BLaER1 treated with 17β-estradiol and CSF1 and Interleukin-3, amounts not matched to agents 10 nM and 100 nM (cell line): ENCODE results near the gene FLYWCH2.

Source experiments
- H3K27ac ChIP-seq, 11 experiments: shearing (Covaris generic); formaldehyde crosslinking; 2 replicates each; pipeline ENCODE4 v1.8.1; 2022
- H3K27me3 ChIP-seq, 11 experiments: shearing (Covaris generic); formaldehyde crosslinking; 2 replicates each; pipeline ENCODE4 v1.8.1; 2022
- H3K36me3 ChIP-seq, 11 experiments: shearing (Covaris generic); formaldehyde crosslinking; 2 replicates each; pipeline ENCODE4 v1.8.1; 2022
- H3K4me1 ChIP-seq, 10 experiments: shearing (Covaris generic); formaldehyde crosslinking; 2 replicates each; pipeline ENCODE4 v1.8.1; 2022
- H3K4me2 ChIP-seq, 11 experiments: shearing (Covaris generic); formaldehyde crosslinking; 2 replicates each; pipeline ENCODE4 v1.8.1; 2022
- H3K4me3 ChIP-seq, 10 experiments: shearing (Covaris generic); formaldehyde crosslinking; 2 replicates each; pipeline ENCODE4 v1.8.1; 2022
- H3K9ac ChIP-seq, 11 experiments: shearing (Covaris generic); formaldehyde crosslinking; 2 replicates each; pipeline ENCODE4 v1.8.1; 2022
- H3K9me3 ChIP-seq, 11 experiments: shearing (Covaris generic); formaldehyde crosslinking; replicated peaks in 1 of 11; 2 replicates each; pipeline ENCODE4 v1.8.1; 2022
- H4K20me1 ChIP-seq, 11 experiments: shearing (Covaris generic); formaldehyde crosslinking; 2 replicates each; pipeline ENCODE4 v1.8.1; 2022
- Cebpa-rat ChIP-seq, 11 experiments: shearing (Covaris generic); IDR thresholded peaks; 2 replicates each; pipeline ENCODE4 v1.8.1; 2022

FLYWCH2 gene

GRCh38 chr16:2911638-2912329 is 28.8 kb downstream of the FLYWCH2 start, which contains the start of gene FLYWCH1:
Gene FLYWCH1 (plus strand): TSS chr16:2911931. CDS start chr16:2929686, 17,755 bp downstream.
- Histone ChIP-seq H3K36me3 (peaks cover 11 to 33% (median 25%) of the 10 kb centered on the region in 11 experiments; a peak in 21 of 22 replicates), H3K27ac (peak within 1 kb of the TSS; percentile 69 to 87 (median 78); a peak in 21 of 22 replicates), H3K4me1 (peaks cover 19 to 49% (median 36%) of the 10 kb centered on the region in 10 experiments), H3K4me2 (peak within 1 kb of the TSS; percentile 71 to 98 (median 92)), H4K20me1 (peaks cover 0 to 12% (median 8%) of the 10 kb centered on the region in 11 experiments; a peak in 9 of 22 replicates), H3K9ac (peak within 1 kb of the TSS; percentile 81 to 88 (median 85)), H3K4me3 (peak within 1 kb of the TSS; percentile 65 to 85 (median 77)), H3K9me3 (no peaks in the 10 kb centered on the region), H3K27me3 (no peaks in the 10 kb centered on the region)
- TF ChIP-seq Cebpa-rat (IDR thresholded peaks at IDR 0.05): no peak

DNA sequence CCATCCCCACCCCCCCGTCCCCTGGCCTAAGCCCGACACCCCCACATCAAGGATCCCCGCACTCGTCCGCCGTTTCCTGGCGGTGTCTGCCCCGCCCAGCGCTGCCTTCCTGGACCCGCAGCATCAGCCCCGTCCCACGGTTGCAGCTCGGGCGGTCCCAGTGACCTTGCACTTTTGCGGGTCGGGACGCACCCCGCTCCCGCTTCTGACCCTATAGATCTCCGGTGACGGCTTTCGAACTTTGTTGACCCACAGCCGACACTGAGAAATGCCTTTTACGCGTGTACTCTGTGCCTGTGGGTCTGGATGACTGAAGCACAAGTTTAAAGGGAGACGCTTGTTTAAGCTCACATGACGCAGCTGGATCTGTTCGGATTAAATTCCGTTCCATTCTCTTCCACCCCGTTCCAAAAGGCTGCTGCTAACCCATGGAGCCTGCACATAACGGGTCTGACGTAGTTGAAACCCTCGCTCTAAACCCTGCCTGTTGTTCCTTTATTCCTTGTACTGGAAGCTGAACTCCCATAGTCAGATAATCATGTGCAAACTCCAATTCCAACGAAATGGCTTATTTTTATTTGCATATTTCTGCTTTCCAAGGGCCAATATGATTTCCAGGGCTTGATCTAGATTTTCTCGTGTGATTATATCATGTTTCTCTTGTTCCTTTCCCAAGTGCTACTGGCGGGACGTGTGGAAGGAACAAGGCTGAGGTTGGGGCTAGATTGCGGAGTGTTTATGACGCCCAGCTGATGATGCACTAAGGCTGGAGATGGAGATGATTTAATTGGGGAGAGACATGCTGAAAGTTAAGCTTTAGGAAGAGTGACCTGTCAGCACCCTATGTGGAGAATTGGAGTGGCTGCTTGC is 29.6 kb downstream of the FLYWCH2 start:
- peaks cover 0 to 12% (median 8%) of the 10 kb centered on the region in 11 experiments; a peak in 9 of 22 replicates for H4K20me1 ChIP-seq
- peaks cover 19 to 53% (median 36%) of the 10 kb centered on the region in 10 experiments for H3K4me1 ChIP-seq

GRCh38 chr16:2913603-2914002 is 30.6 kb downstream of the FLYWCH2 start:
- no peak overlapping the region for H3K27ac ChIP-seq
- H3K36me3 ChIP-seq: peaks cover 14 to 42% (median 29%) of the 10 kb centered on the region in 11 experiments; a peak in 21 of 22 replicates
- peaks cover 18 to 53% (median 36%) of the 10 kb centered on the region in 10 experiments for H3K4me1 ChIP-seq
- no peaks in the 10 kb centered on the region for H3K27me3 ChIP-seq
- H3K4me2 ChIP-seq: peak overlapping the region; percentile 71 to 98 (median 92)
- H3K9me3 ChIP-seq: no peaks in the 10 kb centered on the region
- H3K9ac ChIP-seq: peak overlapping the region in 4 of 11 experiments; percentile 84 to 88 (median 87); a peak in 6 of 22 replicates
- H3K4me3 ChIP-seq: peak overlapping the region in 2 of 10 experiments; percentile 65 to 79; a peak in 2 of 20 replicates
- no peak for TF ChIP-seq Cebpa-rat (IDR thresholded peaks at IDR 0.05)
- peaks cover 0 to 12% (median 8%) of the 10 kb centered on the region in 11 experiments; a peak in 9 of 22 replicates for H4K20me1 ChIP-seq

More for the DNA sequence above, 29.6 kb downstream of the FLYWCH2 start:
- Histone ChIP-seq H3K4me3 (peak overlapping the region; percentile 65 to 85 (median 77)), H3K27ac (peak overlapping the region; percentile 69 to 87 (median 78); a peak in 21 of 22 replicates), H3K9ac (peak overlapping the region; percentile 81 to 88 (median 85)), H3K4me2 (peak overlapping the region; percentile 71 to 98 (median 92)), H3K9me3 (no peaks in the 10 kb centered on the region), H3K36me3 (peaks cover 11 to 36% (median 28%) of the 10 kb centered on the region in 11 experiments; a peak in 21 of 22 replicates), H3K27me3 (no peaks in the 10 kb centered on the region)
- no peak for TF ChIP-seq Cebpa-rat (IDR thresholded peaks at IDR 0.05)

GRCh38 chr16:2914233-2914632 is 31.2 kb downstream of the FLYWCH2 start:
- TF ChIP-seq Cebpa-rat (IDR thresholded peaks at IDR 0.05): no peak
- H3K27ac ChIP-seq: no peak overlapping the region
- peaks cover 18 to 54% (median 36%) of the 10 kb centered on the region in 10 experiments for H3K4me1 ChIP-seq

DNA sequence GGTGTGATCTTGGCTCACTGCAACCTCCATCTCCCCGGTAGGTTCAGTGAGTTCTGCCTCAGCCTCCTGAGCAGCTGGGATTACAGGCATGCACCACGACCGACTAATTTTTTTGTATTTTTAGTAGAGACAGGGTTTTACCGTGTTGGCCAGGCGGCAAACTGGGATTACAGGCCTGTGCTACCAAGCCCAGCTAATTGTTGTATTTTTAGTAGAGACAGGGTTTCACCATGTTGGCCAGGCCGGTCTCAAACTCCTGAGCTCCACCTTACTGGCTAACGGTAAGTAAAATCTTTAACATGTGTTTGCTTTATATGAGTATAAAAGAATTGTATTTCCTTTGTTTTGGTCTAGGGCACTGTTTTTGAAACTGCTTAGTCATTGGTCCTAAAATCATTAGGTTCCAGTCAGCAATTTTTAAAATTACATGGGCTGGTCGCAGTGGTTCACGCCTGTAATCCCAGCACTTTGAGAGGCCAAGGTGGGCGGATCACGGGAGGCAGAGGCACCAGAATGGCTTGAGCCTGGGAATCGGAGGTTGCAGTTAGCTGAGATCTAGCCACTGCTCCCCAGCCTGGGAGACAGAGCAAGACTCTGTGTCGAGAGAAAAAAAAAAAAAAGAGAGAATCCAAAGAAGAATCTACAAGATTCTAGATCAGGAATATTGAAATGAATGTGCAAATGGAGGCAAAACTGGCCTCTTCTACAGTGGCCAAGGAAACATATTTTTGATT is 32.3 kb downstream of the FLYWCH2 start:
- TF ChIP-seq Cebpa-rat (IDR thresholded peaks at IDR 0.05): no peak
- Histone ChIP-seq H4K20me1 (peaks cover 0 to 14% (median 8%) of the 10 kb centered on the region in 11 experiments; a peak in 10 of 22 replicates), H3K36me3 (peaks cover 15 to 50% (median 37%) of the 10 kb centered on the region in 11 experiments; a peak in 21 of 22 replicates), H3K4me1 (peaks cover 18 to 58% (median 36%) of the 10 kb centered on the region in 10 experiments), H3K9ac (peak overlapping the region in 8 of 11 experiments; percentile 3 to 53 (median 42); a peak in 11 of 22 replicates), H3K27me3 (no peaks in the 10 kb centered on the region), H3K9me3 (no peaks in the 10 kb centered on the region), H3K4me3 (peak overlapping the region in 1 of 10 experiments; percentile 16; a peak in 1 of 20 replicates), H3K27ac (peak overlapping the region in 6 of 11 experiments; percentile 28 to 70 (median 56); a peak in 11 of 22 replicates), H3K4me2 (peak overlapping the region in 7 of 11 experiments; percentile 2 to 83 (median 59); a peak in 12 of 22 replicates)

More at GRCh38 chr16:2914233-2914632, 31.2 kb downstream of the FLYWCH2 start:
- Histone ChIP-seq H3K4me2 (0 out of 22 replicates have a peak overlapping the region, but pooled peaks of 1 of the 11 experiments have one; percentile 83), H3K36me3 (peaks cover 15 to 46% (median 35%) of the 10 kb centered on the region in 11 experiments; a peak in 21 of 22 replicates), H3K9ac (peak overlapping the region in 1 of 11 experiments; percentile 14; a peak in 1 of 22 replicates), H4K20me1 (peaks cover 0 to 12% (median 8%) of the 10 kb centered on the region in 11 experiments; a peak in 9 of 22 replicates), H3K4me3 (no peak overlapping the region), H3K9me3 (no peaks in the 10 kb centered on the region), H3K27me3 (no peaks in the 10 kb centered on the region)

GRCh38 chr16:2919511-2920255 is 36.7 kb downstream of the FLYWCH2 start:
- Histone ChIP-seq H3K4me2 (0 out of 22 replicates have a peak overlapping the region, but pooled peaks of 1 of the 11 experiments have one; percentile 10), H3K36me3 (peaks cover 29 to 75% (median 50%) of the 10 kb centered on the region in 11 experiments), H3K27ac (no peak overlapping the region), H3K4me3 (no peak overlapping the region), H4K20me1 (peaks cover 0 to 9% (median 0%) of the 10 kb centered on the region in 11 experiments; a peak in 5 of 22 replicates), H3K9me3 (no peaks in the 10 kb centered on the region), H3K27me3 (no peaks in the 10 kb centered on the region), H3K9ac (no peak overlapping the region; a peak in 1 of 22 replicates), H3K4me1 (peaks cover 9 to 34% (median 23%) of the 10 kb centered on the region in 10 experiments; a peak in 19 of 20 replicates)
- TF ChIP-seq Cebpa-rat (IDR thresholded peaks at IDR 0.05): no peak

DNA sequence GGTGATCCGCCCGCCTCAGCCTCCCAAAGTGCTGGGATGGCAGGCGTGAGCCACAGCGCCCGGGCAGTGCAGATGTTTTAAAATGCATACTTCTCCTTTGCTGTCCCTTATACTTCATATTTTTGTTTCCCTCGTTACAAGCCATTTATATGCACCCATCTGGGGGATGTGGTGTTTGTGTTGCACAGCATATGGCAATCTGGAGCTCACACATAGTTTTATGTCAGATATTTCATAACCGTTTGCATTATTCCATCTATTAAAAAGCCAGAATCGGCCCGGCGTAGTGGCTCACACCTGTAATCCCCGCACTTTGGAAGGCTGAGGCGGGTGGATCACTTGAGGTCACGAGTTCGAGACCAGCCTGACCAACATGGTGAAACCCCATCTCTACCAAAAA is 40.5 kb downstream of the FLYWCH2 start:
- Histone ChIP-seq H3K36me3 (peaks cover 22 to 45% (median 29%) of the 10 kb centered on the region in 11 experiments), H3K4me1 (peaks cover 10 to 36% (median 20%) of the 10 kb centered on the region in 10 experiments; a peak in 19 of 20 replicates), H3K4me2 (peak overlapping the region in 1 of 11 experiments; percentile 23; a peak in 1 of 22 replicates), H3K9ac (no peak overlapping the region), H3K9me3 (no peaks in the 10 kb centered on the region), H3K4me3 (no peak overlapping the region), H3K27ac (no peak overlapping the region), H4K20me1 (peaks cover 0 to 26% (median 5%) of the 10 kb centered on the region in 11 experiments; a peak in 11 of 22 replicates), H3K27me3 (no peaks in the 10 kb centered on the region)
- no peak for TF ChIP-seq Cebpa-rat (IDR thresholded peaks at IDR 0.05)
